GM12873 (cell line): ENCODE data around the gene KCNB1.

Source experiments
- TF ChIP-seq, protein P1 (sequence below): IDR thresholded peaks from 2 replicates; pipeline ENCODE4 v1.5.1; 2012; ENCODE audit warnings: low read depth, mild to moderate bottlenecking, moderate library complexity, low read length, control low read depth; ENCODE audit not compliant: insufficient read depth; ENCODE audit errors: missing control alignments

KCNB1 gene

DNA sequence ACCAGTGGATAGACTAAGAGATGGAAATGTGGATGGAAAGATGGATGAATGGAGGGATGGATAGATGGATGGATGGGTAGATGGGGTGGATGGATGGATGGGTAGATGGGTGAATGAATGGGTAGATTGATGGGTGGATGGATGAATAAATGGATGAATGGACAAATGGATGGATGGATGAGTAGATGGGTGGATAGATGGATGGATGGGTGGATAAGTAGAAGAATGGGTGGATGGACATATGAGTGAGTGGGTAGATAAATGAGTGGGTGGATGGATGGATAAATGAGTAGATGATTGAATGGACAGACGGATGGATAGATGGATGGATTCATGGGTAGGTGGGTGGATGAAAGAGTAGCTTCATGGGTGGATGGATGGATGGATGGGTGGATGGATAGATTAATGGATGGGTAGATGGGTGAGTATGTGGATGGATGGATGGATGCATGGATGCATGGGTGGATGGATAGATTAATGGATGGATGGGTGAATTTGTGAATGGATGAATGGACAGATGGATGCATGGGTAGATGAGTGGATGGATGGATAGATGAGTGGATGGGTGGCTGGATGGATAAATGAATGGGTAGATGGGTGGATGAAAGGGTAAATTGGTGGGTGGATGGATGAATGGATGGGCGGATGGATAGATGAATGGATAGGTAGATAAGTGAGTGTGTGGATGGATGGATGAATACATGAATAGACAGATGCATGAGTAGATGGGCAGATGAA, 29.5 kb upstream of the KCNB1 start:
- TF ChIP-seq, protein P1, sequence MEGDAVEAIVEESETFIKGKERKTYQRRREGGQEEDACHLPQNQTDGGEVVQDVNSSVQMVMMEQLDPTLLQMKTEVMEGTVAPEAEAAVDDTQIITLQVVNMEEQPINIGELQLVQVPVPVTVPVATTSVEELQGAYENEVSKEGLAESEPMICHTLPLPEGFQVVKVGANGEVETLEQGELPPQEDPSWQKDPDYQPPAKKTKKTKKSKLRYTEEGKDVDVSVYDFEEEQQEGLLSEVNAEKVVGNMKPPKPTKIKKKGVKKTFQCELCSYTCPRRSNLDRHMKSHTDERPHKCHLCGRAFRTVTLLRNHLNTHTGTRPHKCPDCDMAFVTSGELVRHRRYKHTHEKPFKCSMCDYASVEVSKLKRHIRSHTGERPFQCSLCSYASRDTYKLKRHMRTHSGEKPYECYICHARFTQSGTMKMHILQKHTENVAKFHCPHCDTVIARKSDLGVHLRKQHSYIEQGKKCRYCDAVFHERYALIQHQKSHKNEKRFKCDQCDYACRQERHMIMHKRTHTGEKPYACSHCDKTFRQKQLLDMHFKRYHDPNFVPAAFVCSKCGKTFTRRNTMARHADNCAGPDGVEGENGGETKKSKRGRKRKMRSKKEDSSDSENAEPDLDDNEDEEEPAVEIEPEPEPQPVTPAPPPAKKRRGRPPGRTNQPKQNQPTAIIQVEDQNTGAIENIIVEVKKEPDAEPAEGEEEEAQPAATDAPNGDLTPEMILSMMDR = no peak

DNA sequence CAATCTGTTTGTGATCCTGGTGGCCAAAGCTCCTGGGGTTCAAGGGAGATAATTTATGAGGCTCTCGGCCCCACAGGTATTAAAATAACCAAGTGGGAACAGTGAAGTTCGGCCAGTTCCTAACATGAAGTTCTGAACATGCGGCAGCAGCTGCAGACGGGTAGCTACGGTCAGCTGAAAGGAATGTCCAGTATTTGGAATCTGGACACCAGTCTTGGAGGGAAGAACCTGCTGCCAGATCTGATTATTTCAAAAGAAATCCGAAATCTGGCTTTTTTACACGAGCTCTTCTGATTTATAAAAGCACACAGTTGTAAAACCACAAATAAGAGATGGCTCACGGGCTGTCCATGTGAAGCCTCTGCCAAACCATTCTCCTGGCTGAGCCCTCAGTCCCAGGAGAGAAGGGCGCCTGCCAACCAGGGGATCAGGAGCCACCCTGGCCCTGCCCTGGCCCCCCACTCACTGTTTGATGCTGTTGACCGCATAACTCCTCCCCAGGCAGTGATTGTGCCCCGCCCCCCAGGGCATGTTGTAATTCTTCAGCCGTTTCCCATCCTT, 28.2 kb upstream of the KCNB1 start:
- TF ChIP-seq, protein P1 = no peak

DNA sequence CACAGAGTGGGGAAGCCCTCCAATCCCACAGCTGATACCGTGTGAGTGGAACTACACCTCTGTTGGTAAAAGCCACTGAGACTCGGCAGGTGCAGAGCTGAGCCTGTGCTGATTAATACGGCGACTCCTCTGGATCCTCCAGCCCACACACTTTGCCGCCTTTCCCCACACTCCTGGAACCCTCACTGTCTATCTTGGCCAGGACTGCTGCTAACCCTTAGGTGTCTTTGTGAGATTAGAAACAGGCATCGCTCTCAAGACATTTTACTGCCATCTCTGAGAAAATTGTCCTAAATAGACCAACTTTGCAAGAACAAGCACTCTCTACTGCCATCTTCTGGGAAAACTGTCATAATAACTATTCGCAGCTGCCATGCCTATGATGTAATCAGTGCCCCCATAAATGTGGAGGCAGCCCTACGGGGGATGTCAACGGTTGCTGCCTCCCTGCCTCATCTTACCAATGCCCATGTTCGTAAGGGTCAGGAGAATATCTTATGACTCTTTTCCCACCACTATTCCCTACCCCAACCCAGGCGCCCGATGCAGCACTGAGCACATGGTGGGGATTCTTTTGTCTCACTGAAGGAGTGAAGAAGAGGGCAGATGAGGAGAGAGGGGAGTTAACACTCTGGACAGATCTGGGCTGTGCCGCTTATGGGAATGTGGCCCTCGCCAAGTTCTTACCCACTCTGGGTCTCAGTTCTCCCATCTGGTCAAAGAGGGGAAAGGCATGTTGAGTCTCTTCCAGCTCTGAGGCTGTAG, 26.1 kb upstream of the KCNB1 start:
- TF ChIP-seq, protein P1 = peak; percentile 54

DNA sequence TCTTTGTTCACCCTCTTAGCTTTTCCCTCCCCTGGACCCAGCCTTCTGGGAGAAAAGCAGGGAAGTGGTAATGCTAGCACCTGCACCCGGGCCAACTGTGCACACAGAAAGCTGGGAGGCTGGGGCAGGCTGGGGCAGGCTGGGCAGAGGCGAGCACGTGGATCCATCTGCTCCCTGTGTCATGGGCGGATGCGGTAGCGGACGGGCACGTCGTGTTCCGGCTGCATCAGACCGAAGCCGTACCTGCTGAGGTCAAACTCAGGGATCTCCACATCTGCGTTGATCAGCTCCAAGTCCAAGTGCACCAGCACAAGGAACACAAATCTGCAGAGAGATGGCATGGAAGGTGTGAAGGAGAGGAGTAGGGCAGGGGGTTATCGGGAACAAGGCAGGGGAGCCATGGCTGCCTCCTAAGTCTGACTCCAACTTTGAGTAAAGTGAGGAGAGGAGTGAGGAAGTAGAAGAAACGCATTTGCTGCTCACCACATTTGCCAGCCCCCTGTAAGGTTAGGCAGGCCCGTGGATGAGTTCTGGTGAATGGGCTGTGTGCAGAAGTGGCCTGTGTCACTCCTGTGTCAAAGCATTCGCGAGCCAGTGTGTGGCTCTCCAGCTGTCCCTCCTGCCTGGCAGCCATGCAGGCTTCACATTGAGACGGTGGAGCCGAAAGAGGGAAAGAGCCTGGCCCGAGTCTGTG, 25.4 kb upstream of the KCNB1 start:
- TF ChIP-seq, protein P1 = no peak

DNA sequence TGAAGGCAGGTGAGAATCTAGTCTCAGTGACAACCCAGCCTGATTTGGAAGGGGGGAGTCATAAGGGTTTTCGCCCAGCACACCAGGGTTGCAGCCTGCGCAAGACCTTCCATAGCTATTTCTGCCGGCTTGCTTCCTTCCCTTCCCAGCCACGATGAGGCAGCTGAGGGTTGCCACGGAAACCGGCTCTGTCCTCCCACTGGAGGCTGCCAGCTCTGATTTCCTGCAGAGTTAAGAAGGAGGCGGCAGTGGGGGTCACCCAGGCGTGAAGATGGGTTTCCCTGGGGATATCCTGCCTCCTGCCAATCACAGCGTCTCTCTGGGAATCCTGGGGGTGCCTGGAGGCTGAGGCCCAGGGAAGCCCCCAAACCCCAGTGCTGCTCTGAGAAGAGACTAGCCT, 23.1 kb upstream of the KCNB1 start:
- TF ChIP-seq, protein P1 = no peak

DNA sequence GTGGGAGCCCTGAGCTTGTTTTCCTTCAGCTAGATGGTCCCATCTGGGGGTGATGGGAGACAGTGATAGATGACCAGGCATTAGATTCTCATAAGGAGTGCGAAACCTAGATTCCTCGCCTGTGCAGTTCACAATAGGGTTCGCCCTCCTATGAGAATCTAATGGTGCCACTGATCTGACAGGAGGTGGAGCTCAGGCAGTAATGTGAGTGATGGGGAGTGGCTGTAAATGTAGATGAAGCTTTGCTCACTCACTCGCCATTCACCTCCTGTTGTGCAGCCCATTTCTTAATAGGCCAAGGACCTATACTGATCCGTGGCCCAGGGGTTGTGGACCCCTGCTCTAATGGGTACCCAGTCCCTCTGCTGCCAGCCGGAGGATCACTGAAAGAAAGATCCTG, 20.7 kb upstream of the KCNB1 start:
- TF ChIP-seq, protein P1 = no peak

DNA sequence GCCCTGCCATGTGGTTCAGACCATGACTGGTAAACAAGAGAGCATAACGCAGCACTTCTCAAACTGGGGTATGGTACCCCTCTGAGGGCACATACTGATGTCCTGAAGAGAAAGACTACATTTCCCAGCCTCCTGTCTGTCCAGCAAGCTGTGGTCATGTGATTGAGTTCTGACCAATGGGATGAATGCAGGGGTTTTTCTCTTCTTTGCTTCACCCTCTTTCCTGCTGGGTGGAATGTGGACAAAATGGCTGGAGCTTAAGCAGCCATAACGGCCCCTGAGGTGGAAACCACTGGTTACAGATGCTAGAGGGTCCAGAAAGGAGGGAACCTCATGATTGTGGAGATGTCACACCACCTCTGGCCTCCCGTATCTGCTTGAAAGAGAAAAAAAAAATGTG, 19.4 kb upstream of the KCNB1 start:
- TF ChIP-seq, protein P1 = no peak
